WTC11 (cell line): ENCODE data around the gene USH2A. TPM values are rescaled to one million over a fixed set of nuclear protein-coding genes. Genes with fewer than 3 reads are reported as not detected.
"Not testable (repeated sequence)": the region's sequence is repeated elsewhere in the genome, so short reads cannot be mapped to it uniquely, and the experiment has no call there.

Experiments
- ATAC-seq: fragments of 200-7000 bp; cut with Tn5 transposase; 2 replicates; pipeline ENCODE4 v1.10.0; 2021; ENCODE audit warnings: mild to moderate bottlenecking, moderate library complexity
- CTCF ChIA-PET: fragments of 300-600 bp; sonication (Branson Sonifier 250); formaldehyde crosslinking; loops from one replicate; lab custom pipeline; 2021; ENCODE audit warnings: antibody characterized with exemption; lab: Charles Lee
- POLR2A ChIA-PET: fragments of 350-600 bp; sonication (Branson Sonifier 250); formaldehyde crosslinking; loops from one replicate; lab custom pipeline; 2021; ENCODE audit warnings: antibody characterized with exemption; lab: Charles Lee
- DNase-seq: peaks from one replicate; pipeline ENCODE4 v3.0.0; 2021; ENCODE audit warnings: low spot score
- H3K27ac Mint-ChIP-seq: 2 replicates; pipeline ENCODE4 v1.8.0; 2021; ENCODE audit warnings: mixed read lengths
- H3K27me3 Mint-ChIP-seq: 2 replicates; pipeline ENCODE4 v1.8.0; 2021; ENCODE audit warnings: low read depth, mild to moderate bottlenecking, moderate library complexity, mixed read lengths
- H3K36me3 Mint-ChIP-seq: 2 replicates; pipeline ENCODE4 v1.8.0; 2021; ENCODE audit warnings: mixed read lengths
- H3K4me1 Mint-ChIP-seq: 2 replicates; pipeline ENCODE4 v1.8.0; 2022; ENCODE audit warnings: mixed read lengths
- H3K4me3 Mint-ChIP-seq: 2 replicates; pipeline ENCODE4 v1.8.0; 2021; ENCODE audit warnings: mild to moderate bottlenecking, moderate library complexity, mixed read lengths
- H3K9me3 Mint-ChIP-seq: 2 replicates; pipeline ENCODE4 v1.8.0; 2021; ENCODE audit warnings: mixed read lengths
- CREM ChIP-seq: sonication (generic); formaldehyde crosslinking; IDR thresholded peaks from 2 replicates; pipeline ENCODE4 v1.8.1; 2022; ENCODE audit warnings: mild to moderate bottlenecking, missing genetic modification reagents, moderate library complexity
- ELF4 ChIP-seq: sonication (generic); formaldehyde crosslinking; IDR thresholded peaks from 2 replicates; pipeline ENCODE4 v1.8.1; 2022; ENCODE audit warnings: low read depth, mild to moderate bottlenecking, moderate library complexity, missing genetic modification reagents
- ERG ChIP-seq: fragments of 250-450 bp; sonication (Bioruptor Pico); IDR thresholded peaks from 2 replicates; pipeline ENCODE4 v1.8.0; 2021; ENCODE audit warnings: mild to moderate bottlenecking
- ETV6 ChIP-seq: sonication (generic); formaldehyde crosslinking; IDR thresholded peaks from 2 replicates; pipeline ENCODE4 v1.8.1; 2022; ENCODE audit warnings: mild to moderate bottlenecking, missing genetic modification reagents
- FOXJ3 ChIP-seq: sonication (generic); formaldehyde crosslinking; IDR thresholded peaks from 2 replicates; pipeline ENCODE4 v1.9.0; 2021; ENCODE audit warnings: missing genetic modification reagents, mild to moderate bottlenecking, borderline replicate concordance
- GTF2I ChIP-seq: fragments of 250-450 bp; sonication (Bioruptor Pico); conservative IDR thresholded peaks from 2 replicates; pipeline ENCODE4 v1.4.0; 2021; ENCODE audit warnings: mild to moderate bottlenecking
- HMGA2 ChIP-seq: fragments of 250-450 bp; sonication (Bioruptor Pico); IDR thresholded peaks from 2 replicates; pipeline ENCODE4 v1.4.0; 2021; ENCODE audit warnings: mild to moderate bottlenecking, moderate library complexity
- IRF2 ChIP-seq: sonication (generic); formaldehyde crosslinking; IDR thresholded peaks from 2 replicates; pipeline ENCODE4 v1.8.0; 2022; ENCODE audit warnings: low read depth, missing genetic modification reagents, borderline replicate concordance
- JUN ChIP-seq: sonication (generic); formaldehyde crosslinking; IDR thresholded peaks from 2 replicates; pipeline ENCODE4 v1.8.0; 2023; ENCODE audit warnings: mild to moderate bottlenecking, missing genetic modification reagents
- KAT7 ChIP-seq: sonication (generic); formaldehyde crosslinking; IDR thresholded peaks from 2 replicates; pipeline ENCODE4 v1.8.1; 2023; ENCODE audit warnings: missing genetic modification reagents, mild to moderate bottlenecking, borderline replicate concordance
- MLX ChIP-seq: sonication (generic); formaldehyde crosslinking; IDR thresholded peaks from 2 replicates; pipeline ENCODE4 v1.8.1; 2023; ENCODE audit warnings: mild to moderate bottlenecking, missing genetic modification reagents, moderate library complexity
- MXD4 ChIP-seq: fragments of 250-450 bp; sonication (Bioruptor Pico); IDR thresholded peaks from 2 replicates; pipeline ENCODE4 v1.8.0; 2021; ENCODE audit warnings: mild to moderate bottlenecking, moderate library complexity, borderline replicate concordance
- SMAD4 ChIP-seq: sonication (generic); formaldehyde crosslinking; IDR thresholded peaks from 2 replicates; pipeline ENCODE4 v1.8.0; 2022; ENCODE audit warnings: mild to moderate bottlenecking, missing genetic modification reagents
- SOX15 ChIP-seq: fragments of 250-450 bp; sonication (Bioruptor Pico); IDR thresholded peaks from 2 replicates; pipeline ENCODE4 v1.9.0; 2021; ENCODE audit warnings: mild to moderate bottlenecking
- TEAD1 ChIP-seq: sonication (generic); formaldehyde crosslinking; IDR thresholded peaks from 2 replicates; pipeline ENCODE4 v1.8.0; 2022; ENCODE audit warnings: mild to moderate bottlenecking, missing genetic modification reagents
- TP53 ChIP-seq: sonication (generic); formaldehyde crosslinking; IDR thresholded peaks from 2 replicates; pipeline ENCODE4 v1.8.1; 2023; ENCODE audit warnings: mild to moderate bottlenecking, missing genetic modification reagents
- ZMAT4 ChIP-seq: fragments of 250-450 bp; sonication (Bioruptor Pico); IDR thresholded peaks from 2 replicates; pipeline ENCODE4 v1.9.0; 2021; ENCODE audit warnings: mild to moderate bottlenecking
- ZNF416 ChIP-seq: fragments of 250-450 bp; sonication (Bioruptor Pico); IDR thresholded peaks from 2 replicates; pipeline ENCODE4 v1.9.0; 2021; ENCODE audit warnings: mild to moderate bottlenecking, inconsistent platforms
- ZNF423 ChIP-seq: fragments of 250-450 bp; sonication (Bioruptor Pico); IDR thresholded peaks from 2 replicates; pipeline ENCODE4 v2.1.2; 2022; ENCODE audit warnings: mild to moderate bottlenecking, moderate library complexity
- total RNA-seq: library from RNA; stranded (reverse); gene quantifications from 3 replicates; pipeline ENCODE4 v1.2.3, GENCODE V29; 2021
- TF ChIP-seq, protein P1 (sequence below): sonication (generic); formaldehyde crosslinking; IDR thresholded peaks from 2 replicates; pipeline ENCODE4 v1.8.1; 2022; ENCODE audit warnings: low read depth, missing genetic modification reagents, borderline replicate concordance
- TF ChIP-seq, protein P2 (sequence below): sonication (generic); formaldehyde crosslinking; IDR thresholded peaks from 2 replicates; pipeline ENCODE4 v1.8.1; 2022; ENCODE audit warnings: low read depth, mild to moderate bottlenecking, moderate library complexity, missing genetic modification reagents, borderline replicate concordance
- TF ChIP-seq, protein P3 (sequence below): sonication (generic); formaldehyde crosslinking; IDR thresholded peaks from 2 replicates; pipeline ENCODE4 v1.8.1; 2023; ENCODE audit warnings: mild to moderate bottlenecking, missing genetic modification reagents, moderate library complexity

The USH2A gene
- total RNA-seq, 1 experiment from 2014 or later, result 0.37 TPM

GRCh38 chr1:216346526-216346925, 76.7 kb downstream of the USH2A start (continued):
- TF ChIP-seq ZNF416 (CRISPR knock-in tag), result no peak
- TF ChIP-seq TEAD1, result no peak
- no peak for TF ChIP-seq MLX (CRISPR knock-in tag)

DNA sequence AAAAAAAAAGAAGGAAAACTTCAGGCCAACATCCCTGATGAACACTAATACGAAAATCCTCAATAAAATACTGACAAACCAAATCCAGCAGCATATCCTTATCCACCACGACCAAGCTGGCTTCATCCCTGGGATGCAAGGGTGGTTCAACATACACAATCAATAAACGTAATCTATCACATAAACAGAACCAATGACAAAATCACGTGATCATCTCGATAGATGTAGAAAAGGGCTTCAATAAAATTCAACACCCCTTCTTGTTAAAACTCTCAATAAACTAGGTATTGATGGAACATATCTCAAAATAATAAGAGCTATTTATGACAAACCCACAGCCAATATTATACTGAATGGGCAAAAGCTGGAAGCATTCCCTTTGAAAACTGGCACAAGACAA, 82.7 kb downstream of the USH2A start:
- H3K4me1 Mint-ChIP-seq, H3K9me3 Mint-ChIP-seq, H3K36me3 Mint-ChIP-seq, H3K27me3 Mint-ChIP-seq, ATAC-seq, H3K27ac Mint-ChIP-seq, POLR2A ChIA-PET, CTCF ChIA-PET, DNase-seq, H3K4me3 Mint-ChIP-seq: not testable (repeated sequence)

- H3K9me3 Mint-ChIP-seq, result peaks cover 10% of the 10 kb centered on the region
- TF ChIP-seq KAT7 (CRISPR knock-in tag), result no peak
- TF ChIP-seq SMAD4, result no peak
- no peak for TF ChIP-seq ERG
- no peak for TF ChIP-seq ZNF423
- TF ChIP-seq ELF4 (CRISPR knock-in tag), result no peak
- no peak for TF ChIP-seq FOXJ3 (CRISPR knock-in tag)
- no peak for TF ChIP-seq HMGA2 (CRISPR knock-in tag)
- no peak for TF ChIP-seq CREM
- H3K27me3 Mint-ChIP-seq, result no peaks in the 10 kb centered on the region
- DNase-seq, result no peak
- POLR2A ChIA-PET, result no interaction called here
- no peak overlapping the region for H3K4me3 Mint-ChIP-seq
- H3K36me3 Mint-ChIP-seq, result peaks cover 3% of the 10 kb centered on the region; the same call in 1 of the 2 replicates
- no peak for ATAC-seq
- CTCF ChIA-PET, result no interaction called here
- H3K27ac Mint-ChIP-seq, result no peak overlapping the region
- no peaks in the 10 kb centered on the region for H3K4me1 Mint-ChIP-seq
These were observed 90.8 kb downstream of the USH2A start for GRCh38 chr1:216332462-216332861.

DNA sequence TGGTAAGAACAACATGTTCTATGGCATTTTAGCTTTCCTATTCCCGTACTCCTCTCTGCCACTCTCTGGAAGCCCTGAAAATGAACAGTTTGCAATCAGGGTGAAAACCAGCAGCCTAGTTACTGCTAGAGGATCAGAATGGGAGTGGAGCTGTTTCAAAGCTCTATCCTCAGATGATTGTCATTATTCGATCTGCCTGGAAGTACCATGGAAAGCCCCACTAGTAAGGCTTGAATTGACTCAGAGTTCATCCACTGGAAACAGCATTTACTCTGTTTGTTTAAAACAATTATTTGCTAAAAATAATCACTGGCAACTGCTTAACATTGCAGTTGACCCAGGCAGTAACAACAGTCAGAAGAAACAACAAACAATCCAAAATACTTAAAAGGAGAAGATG, 91.2 kb downstream of the USH2A start:
- Mint-ChIP-seq H3K36me3 (peaks cover 3% of the 10 kb centered on the region; the same call in 1 of the 2 replicates), H3K4me3 (no peak overlapping the region), H3K27ac (no peak overlapping the region), H3K27me3 (no peaks in the 10 kb centered on the region), H3K4me1 (no peaks in the 10 kb centered on the region), H3K9me3 (peaks cover 10% of the 10 kb centered on the region)
- POLR2A ChIA-PET, result no interaction called here
- CTCF ChIA-PET, result no interaction called here
- no peak for TF ChIP-seq SOX15 (CRISPR knock-in tag)
- no peak for TF ChIP-seq IRF2 (CRISPR knock-in tag)
- no peak for TF ChIP-seq MXD4 (CRISPR knock-in tag)
- no peak for DNase-seq
- ATAC-seq, result no peak

DNA sequence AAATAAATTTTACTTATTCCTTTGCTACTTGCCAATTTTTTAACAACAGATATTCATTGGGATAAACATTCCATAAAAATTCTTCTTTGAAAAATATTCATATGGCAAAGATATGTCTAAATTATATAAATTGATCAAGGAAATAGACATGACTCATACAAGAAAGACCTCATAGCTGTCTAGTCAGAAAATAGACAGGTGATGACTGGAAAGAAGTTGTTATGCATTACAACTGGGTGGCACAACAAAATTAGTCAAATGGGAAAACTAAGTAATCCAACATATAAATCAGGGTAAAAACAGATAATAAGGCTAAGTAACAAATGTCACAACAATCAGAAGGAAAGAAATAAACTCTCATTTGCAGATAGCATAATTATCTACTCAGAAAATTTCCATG, 92.0 kb downstream of the USH2A start:
- no peak for ATAC-seq
- no peak overlapping the region for H3K27ac Mint-ChIP-seq
- H3K9me3 Mint-ChIP-seq, result peaks cover 10% of the 10 kb centered on the region
- H3K36me3 Mint-ChIP-seq, result peaks cover 3% of the 10 kb centered on the region; the same call in 1 of the 2 replicates
- H3K4me1 Mint-ChIP-seq, result no peaks in the 10 kb centered on the region
- H3K27me3 Mint-ChIP-seq, result no peaks in the 10 kb centered on the region
- no peak overlapping the region for H3K4me3 Mint-ChIP-seq
- CTCF ChIA-PET, result no interaction called here
- POLR2A ChIA-PET, result no interaction called here
- no peak for DNase-seq
- TF ChIP-seq JUN (CRISPR knock-in tag), result no peak
- no peak for TF ChIP-seq MLX (CRISPR knock-in tag)
- TF ChIP-seq, protein P1, sequence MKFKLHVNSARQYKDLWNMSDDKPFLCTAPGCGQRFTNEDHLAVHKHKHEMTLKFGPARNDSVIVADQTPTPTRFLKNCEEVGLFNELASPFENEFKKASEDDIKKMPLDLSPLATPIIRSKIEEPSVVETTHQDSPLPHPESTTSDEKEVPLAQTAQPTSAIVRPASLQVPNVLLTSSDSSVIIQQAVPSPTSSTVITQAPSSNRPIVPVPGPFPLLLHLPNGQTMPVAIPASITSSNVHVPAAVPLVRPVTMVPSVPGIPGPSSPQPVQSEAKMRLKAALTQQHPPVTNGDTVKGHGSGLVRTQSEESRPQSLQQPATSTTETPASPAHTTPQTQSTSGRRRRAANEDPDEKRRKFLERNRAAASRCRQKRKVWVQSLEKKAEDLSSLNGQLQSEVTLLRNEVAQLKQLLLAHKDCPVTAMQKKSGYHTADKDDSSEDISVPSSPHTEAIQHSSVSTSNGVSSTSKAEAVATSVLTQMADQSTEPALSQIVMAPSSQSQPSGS (CRISPR knock-in tag), result no peak
- TF ChIP-seq ELF4 (CRISPR knock-in tag), result no peak
- no peak for TF ChIP-seq GTF2I (CRISPR knock-in tag)
- TF ChIP-seq, protein P2, sequence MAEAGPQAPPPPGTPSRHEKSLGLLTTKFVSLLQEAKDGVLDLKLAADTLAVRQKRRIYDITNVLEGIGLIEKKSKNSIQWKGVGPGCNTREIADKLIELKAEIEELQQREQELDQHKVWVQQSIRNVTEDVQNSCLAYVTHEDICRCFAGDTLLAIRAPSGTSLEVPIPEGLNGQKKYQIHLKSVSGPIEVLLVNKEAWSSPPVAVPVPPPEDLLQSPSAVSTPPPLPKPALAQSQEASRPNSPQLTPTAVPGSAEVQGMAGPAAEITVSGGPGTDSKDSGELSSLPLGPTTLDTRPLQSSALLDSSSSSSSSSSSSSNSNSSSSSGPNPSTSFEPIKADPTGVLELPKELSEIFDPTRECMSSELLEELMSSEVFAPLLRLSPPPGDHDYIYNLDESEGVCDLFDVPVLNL, result no peak
- TF ChIP-seq ZMAT4, result no peak
- TF ChIP-seq TP53 (CRISPR knock-in tag), result no peak
- TF ChIP-seq, protein P3, sequence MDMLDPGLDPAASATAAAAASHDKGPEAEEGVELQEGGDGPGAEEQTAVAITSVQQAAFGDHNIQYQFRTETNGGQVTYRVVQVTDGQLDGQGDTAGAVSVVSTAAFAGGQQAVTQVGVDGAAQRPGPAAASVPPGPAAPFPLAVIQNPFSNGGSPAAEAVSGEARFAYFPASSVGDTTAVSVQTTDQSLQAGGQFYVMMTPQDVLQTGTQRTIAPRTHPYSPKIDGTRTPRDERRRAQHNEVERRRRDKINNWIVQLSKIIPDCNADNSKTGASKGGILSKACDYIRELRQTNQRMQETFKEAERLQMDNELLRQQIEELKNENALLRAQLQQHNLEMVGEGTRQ, result no peak
- TF ChIP-seq ETV6, result no peak
